Lower leg skin (tissue), 4 donors: ENCODE measurements around the gene C1orf210. TPM values are rescaled to one million over a fixed set of nuclear protein-coding genes. Genes with fewer than 3 reads are reported as not detected.

Source experiments
- DNase-seq, 2 donors: peaks; one replicate each; pipeline ENCODE4 v3.0.0-alpha.2; 2019; ENCODE audit warnings: low spot score in 2 of 2
- H3K4me3 ChIP-seq: fragments of 200-600 bp; sonication (generic); 2 replicates; pipeline ENCODE4 v1.5.1; 2017; ENCODE audit warnings: mild to moderate bottlenecking, low read depth; ENCODE audit not compliant: poor library complexity, severe bottlenecking
- CTCF ChIP-seq, 3 donors: fragments of 450-650 bp; IDR thresholded peaks; one replicate each; pipeline ENCODE4 v1.5.1; 2016; ENCODE audit warnings: antibody characterized with exemption in 3 of 3, mild to moderate bottlenecking in 3 of 3, moderate library complexity in 2 of 3
- POLR2A ChIP-seq, 2 donors: fragments of 450-650 bp; IDR thresholded peaks; one replicate each; pipeline ENCODE4 v1.6.1; 2016 to 2017; ENCODE audit warnings: antibody characterized with exemption in 2 of 2, mild to moderate bottlenecking in 1 of 2, moderate library complexity in 1 of 2
- WGBS, 2 donors: methylation state at CpG; one replicate each; pipeline ENCODE4 v1.1.5; 2018; 5-methylcytosine and 5-hydroxymethylcytosine counted together
- intact Hi-C: fragments of 100-400 bp; cut with DNase I; formaldehyde crosslinking; loops from one replicate; pipeline ENCODE4 v1.15.0; 2023; ENCODE audit warnings: low total_unique reads
- total RNA-seq, 4 donors: library from RNA; depleted of rRNA; stranded (reverse); fragments of >200 nt; gene quantifications; one replicate each; pipeline ENCODE4 v1.1.0, GENCODE V29; 2016

The C1orf210 gene
- total RNA-seq, 4 donors from 2014 or later = 16.1 to 28.2 (median 25.4) TPM

GRCh38 chr1:43302721-43303470 lies 17.5 kb upstream of the C1orf210 start:
- H3K4me3 ChIP-seq = no peak overlapping the region
- intact Hi-C loops = no loop called here
- WGBS, 2 donors = 84 to 88% methylated on average over 7 of the region's 7 CpGs
- TF ChIP-seq CTCF (IDR thresholded peaks at IDR 0.05) (no peak), POLR2A (IDR thresholded peaks at IDR 0.05) (no peak)
- DNase-seq = no peak

GRCh38 chr1:43302201-43302600 lies 16.8 kb upstream of the C1orf210 start:
- no peak overlapping the region for H3K4me3 ChIP-seq
- no peak for TF ChIP-seq CTCF (IDR thresholded peaks at IDR 0.05)
- no peak for TF ChIP-seq POLR2A (IDR thresholded peaks at IDR 0.05)
- 61 to 80% methylated on average over 1 of the region's 1 CpG for WGBS, 2 donors
- intact Hi-C loops = no loop called here
- no peak for DNase-seq

GRCh38 chr1:43300378-43301094 lies 15.2 kb upstream of the C1orf210 start, which contains the start of gene TIE1:
Gene TIE1 (plus strand): TSS chr1:43300982. CDS start chr1:43301072, 90 bp downstream.
- 68 to 75% methylated on average over 10 of the region's 10 CpGs for WGBS, 2 donors
- no peak within 1 kb of the TSS for H3K4me3 ChIP-seq
- no peak for DNase-seq
- intact Hi-C loops = no loop called here
- no peak for TF ChIP-seq POLR2A (IDR thresholded peaks at IDR 0.05)
- no peak for TF ChIP-seq CTCF (IDR thresholded peaks at IDR 0.05)

- intact Hi-C loops = no loop called here
- DNase-seq = no peak
- TF ChIP-seq POLR2A (IDR thresholded peaks at IDR 0.05) = no peak
- no peak for TF ChIP-seq CTCF (IDR thresholded peaks at IDR 0.05)
- no peak overlapping the region for H3K4me3 ChIP-seq
These were observed 13.7 kb upstream of the C1orf210 start for GRCh38 chr1:43299101-43299500.

- no peak for TF ChIP-seq CTCF (IDR thresholded peaks at IDR 0.05)
- no peak for TF ChIP-seq POLR2A (IDR thresholded peaks at IDR 0.05)
- intact Hi-C loops = no loop called here
- no peak overlapping the region for H3K4me3 ChIP-seq
- DNase-seq = no peak
- WGBS, 2 donors = 74 to 87% methylated on average over 1 of the region's 1 CpG
These were observed 12.7 kb upstream of the C1orf210 start for GRCh38 chr1:43298055-43298454.
